GM12878 (cell line): ENCODE data around the gene RNF220.

Experiments used
- GATAD2B ChIP-seq: fragments of 450-650 bp; conservative IDR thresholded peaks from 2 replicates; pipeline ENCODE4 v1.6.1; 2017; ENCODE audit warnings: low read depth, mild to moderate bottlenecking, moderate library complexity
- JUND ChIP-seq: IDR thresholded peaks from 2 replicates; pipeline ENCODE4 v1.6.1; 2012; ENCODE audit warnings: low read depth, mild to moderate bottlenecking, low read length, improper control_type of control experiment, moderate library complexity
- MXI1 ChIP-seq: fragments of 150-350 bp; IDR thresholded peaks from 2 replicates; pipeline ENCODE4 v1.6.1; 2011; ENCODE audit warnings: low read depth, mild to moderate bottlenecking, inconsistent platforms, low read length, improper control_type of control experiment
- MYC ChIP-seq: IDR thresholded peaks from 2 replicates; pipeline ENCODE4 v1.6.1; 2011; ENCODE audit warnings: mild to moderate bottlenecking, low read length, moderate library complexity, inconsistent platforms; ENCODE audit not compliant: insufficient read depth, insufficient replicate concordance, insufficient read length, severe bottlenecking
- NFIC ChIP-seq: IDR thresholded peaks from 2 replicates; pipeline ENCODE4 v1.6.1; 2012; ENCODE audit warnings: low read depth, mild to moderate bottlenecking, inconsistent platforms, low read length, moderate library complexity
- NR2C2 ChIP-seq: IDR thresholded peaks from 2 replicates; pipeline ENCODE4 v1.6.1; 2011; ENCODE audit warnings: borderline replicate concordance, low read depth; ENCODE audit not compliant: control insufficient read depth, insufficient read length
- NRF1 ChIP-seq: conservative IDR thresholded peaks from 2 replicates; pipeline ENCODE4 v1.6.1; 2011; ENCODE audit warnings: mild to moderate bottlenecking, low read depth, low read length, improper control_type of control experiment
- RB1 ChIP-seq: fragments of 450-650 bp; formaldehyde crosslinking; IDR thresholded peaks from 2 replicates; pipeline ENCODE4 v1.6.1; 2017; ENCODE audit warnings: mild to moderate bottlenecking, borderline replicate concordance
- TF ChIP-seq, protein P1 (sequence below): IDR thresholded peaks from 2 replicates; pipeline ENCODE4 v1.6.1; 2011; ENCODE audit warnings: low read depth, mild to moderate bottlenecking, low read length, moderate library complexity, borderline replicate concordance; ENCODE audit errors: extremely low read depth
- TF ChIP-seq, protein P2 (sequence below), 3 experiments: IDR thresholded peaks in 2 of 3; conservative IDR thresholded peaks in 1 of 3; 2 replicates each; pipeline ENCODE4 v1.5.1; 2011; ENCODE audit warnings: low read depth in 3 of 3, low read length in 3 of 3, mild to moderate bottlenecking in 3 of 3, control low read depth in 2 of 3, moderate library complexity in 2 of 3, inconsistent platforms in 1 of 3, mixed read lengths in 1 of 3; ENCODE audit not compliant: control insufficient read depth in 2 of 3, insufficient read depth in 1 of 3; ENCODE audit errors: extremely low read depth in 1 of 3
- TF ChIP-seq, protein P3 (sequence below): IDR thresholded peaks from 2 replicates; pipeline ENCODE4 v1.6.1; 2012; ENCODE audit warnings: mild to moderate bottlenecking, low read depth, low read length

DNA sequence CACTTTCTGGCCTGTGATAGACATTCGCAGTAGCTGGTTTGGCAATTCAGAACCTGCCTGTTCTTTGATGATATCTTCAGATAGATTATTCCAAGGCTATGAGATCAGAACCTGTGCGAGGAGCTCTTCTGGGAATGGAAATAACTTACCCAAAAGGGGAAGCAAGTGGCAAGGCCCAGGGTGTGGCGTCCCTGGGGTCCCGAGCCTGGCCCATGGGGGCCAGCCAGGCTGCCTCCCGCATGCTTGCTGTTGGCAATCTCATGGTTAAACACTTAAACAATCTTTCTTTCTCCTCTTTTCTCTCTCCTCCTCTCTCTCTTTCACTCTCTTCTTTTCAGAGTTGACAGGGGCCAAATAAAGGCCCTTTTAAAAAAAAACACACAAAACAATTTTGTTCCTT, 108.1 kb downstream of the RNF220 start:
- TF ChIP-seq NR2C2 (no peak), GATAD2B (no peak), RB1 (no peak), MXI1 (no peak), NRF1 (no peak), JUND (no peak), NFIC (no peak), MYC (no peak)
- TF ChIP-seq, protein P1, sequence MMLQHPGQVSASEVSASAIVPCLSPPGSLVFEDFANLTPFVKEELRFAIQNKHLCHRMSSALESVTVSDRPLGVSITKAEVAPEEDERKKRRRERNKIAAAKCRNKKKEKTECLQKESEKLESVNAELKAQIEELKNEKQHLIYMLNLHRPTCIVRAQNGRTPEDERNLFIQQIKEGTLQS: no peak
- TF ChIP-seq, protein P2, sequence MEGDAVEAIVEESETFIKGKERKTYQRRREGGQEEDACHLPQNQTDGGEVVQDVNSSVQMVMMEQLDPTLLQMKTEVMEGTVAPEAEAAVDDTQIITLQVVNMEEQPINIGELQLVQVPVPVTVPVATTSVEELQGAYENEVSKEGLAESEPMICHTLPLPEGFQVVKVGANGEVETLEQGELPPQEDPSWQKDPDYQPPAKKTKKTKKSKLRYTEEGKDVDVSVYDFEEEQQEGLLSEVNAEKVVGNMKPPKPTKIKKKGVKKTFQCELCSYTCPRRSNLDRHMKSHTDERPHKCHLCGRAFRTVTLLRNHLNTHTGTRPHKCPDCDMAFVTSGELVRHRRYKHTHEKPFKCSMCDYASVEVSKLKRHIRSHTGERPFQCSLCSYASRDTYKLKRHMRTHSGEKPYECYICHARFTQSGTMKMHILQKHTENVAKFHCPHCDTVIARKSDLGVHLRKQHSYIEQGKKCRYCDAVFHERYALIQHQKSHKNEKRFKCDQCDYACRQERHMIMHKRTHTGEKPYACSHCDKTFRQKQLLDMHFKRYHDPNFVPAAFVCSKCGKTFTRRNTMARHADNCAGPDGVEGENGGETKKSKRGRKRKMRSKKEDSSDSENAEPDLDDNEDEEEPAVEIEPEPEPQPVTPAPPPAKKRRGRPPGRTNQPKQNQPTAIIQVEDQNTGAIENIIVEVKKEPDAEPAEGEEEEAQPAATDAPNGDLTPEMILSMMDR (IDR thresholded peaks at IDR 0.05 in 2 of 3, conservative IDR thresholded peaks at IDR 0.05 in 1 of 3; ENCODE audit: control insufficient read depth in 2 of 3, extremely low read depth in 1 of 3, insufficient read depth in 1 of 3, low read depth in 3 of 3, low read length in 3 of 3): no peak
- TF ChIP-seq, protein P3, sequence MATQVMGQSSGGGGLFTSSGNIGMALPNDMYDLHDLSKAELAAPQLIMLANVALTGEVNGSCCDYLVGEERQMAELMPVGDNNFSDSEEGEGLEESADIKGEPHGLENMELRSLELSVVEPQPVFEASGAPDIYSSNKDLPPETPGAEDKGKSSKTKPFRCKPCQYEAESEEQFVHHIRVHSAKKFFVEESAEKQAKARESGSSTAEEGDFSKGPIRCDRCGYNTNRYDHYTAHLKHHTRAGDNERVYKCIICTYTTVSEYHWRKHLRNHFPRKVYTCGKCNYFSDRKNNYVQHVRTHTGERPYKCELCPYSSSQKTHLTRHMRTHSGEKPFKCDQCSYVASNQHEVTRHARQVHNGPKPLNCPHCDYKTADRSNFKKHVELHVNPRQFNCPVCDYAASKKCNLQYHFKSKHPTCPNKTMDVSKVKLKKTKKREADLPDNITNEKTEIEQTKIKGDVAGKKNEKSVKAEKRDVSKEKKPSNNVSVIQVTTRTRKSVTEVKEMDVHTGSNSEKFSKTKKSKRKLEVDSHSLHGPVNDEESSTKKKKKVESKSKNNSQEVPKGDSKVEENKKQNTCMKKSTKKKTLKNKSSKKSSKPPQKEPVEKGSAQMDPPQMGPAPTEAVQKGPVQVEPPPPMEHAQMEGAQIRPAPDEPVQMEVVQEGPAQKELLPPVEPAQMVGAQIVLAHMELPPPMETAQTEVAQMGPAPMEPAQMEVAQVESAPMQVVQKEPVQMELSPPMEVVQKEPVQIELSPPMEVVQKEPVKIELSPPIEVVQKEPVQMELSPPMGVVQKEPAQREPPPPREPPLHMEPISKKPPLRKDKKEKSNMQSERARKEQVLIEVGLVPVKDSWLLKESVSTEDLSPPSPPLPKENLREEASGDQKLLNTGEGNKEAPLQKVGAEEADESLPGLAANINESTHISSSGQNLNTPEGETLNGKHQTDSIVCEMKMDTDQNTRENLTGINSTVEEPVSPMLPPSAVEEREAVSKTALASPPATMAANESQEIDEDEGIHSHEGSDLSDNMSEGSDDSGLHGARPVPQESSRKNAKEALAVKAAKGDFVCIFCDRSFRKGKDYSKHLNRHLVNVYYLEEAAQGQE: no peak
